ENCODE results near the gene RNASE1. TPM values are rescaled to one million over a fixed set of nuclear protein-coding genes. Genes with fewer than 3 reads are reported as not detected.

Gene RNASE1
- total RNA-seq, 4 donors from 2014 or later, result 42.6 to 129 (median 87.7) TPM

DNA sequence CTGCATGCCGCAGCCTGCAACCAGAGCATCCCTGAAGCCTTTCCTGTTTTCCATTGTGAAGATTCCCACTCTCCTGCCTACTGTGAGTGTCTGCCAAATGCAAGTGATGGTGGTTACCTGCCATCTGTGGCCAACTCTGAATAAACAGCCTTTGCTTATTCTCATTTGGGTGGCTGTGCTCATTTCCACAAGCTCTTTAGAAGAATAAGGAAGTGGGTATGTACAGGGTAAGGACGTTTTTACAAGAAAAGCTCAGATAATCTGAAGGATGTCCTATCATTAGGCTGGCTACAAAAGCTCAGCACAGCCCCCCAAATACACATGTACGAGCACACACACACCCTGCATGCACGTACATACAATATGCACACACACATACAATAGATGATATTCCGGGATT lies 7.3 kb upstream of the RNASE1 start:
- WGBS, 2 donors, result 62 to 69% methylated on average over 5 of the region's 5 CpGs
- no peak for DNase-seq (ENCODE audit: low spot score in 2 of 2)
- no peak overlapping the region for H3K4me3 ChIP-seq (ENCODE audit: low read depth, poor library complexity, severe bottlenecking)
- TF ChIP-seq, protein P1, sequence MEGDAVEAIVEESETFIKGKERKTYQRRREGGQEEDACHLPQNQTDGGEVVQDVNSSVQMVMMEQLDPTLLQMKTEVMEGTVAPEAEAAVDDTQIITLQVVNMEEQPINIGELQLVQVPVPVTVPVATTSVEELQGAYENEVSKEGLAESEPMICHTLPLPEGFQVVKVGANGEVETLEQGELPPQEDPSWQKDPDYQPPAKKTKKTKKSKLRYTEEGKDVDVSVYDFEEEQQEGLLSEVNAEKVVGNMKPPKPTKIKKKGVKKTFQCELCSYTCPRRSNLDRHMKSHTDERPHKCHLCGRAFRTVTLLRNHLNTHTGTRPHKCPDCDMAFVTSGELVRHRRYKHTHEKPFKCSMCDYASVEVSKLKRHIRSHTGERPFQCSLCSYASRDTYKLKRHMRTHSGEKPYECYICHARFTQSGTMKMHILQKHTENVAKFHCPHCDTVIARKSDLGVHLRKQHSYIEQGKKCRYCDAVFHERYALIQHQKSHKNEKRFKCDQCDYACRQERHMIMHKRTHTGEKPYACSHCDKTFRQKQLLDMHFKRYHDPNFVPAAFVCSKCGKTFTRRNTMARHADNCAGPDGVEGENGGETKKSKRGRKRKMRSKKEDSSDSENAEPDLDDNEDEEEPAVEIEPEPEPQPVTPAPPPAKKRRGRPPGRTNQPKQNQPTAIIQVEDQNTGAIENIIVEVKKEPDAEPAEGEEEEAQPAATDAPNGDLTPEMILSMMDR (IDR thresholded peaks at IDR 0.05), result no peak
- no peak for TF ChIP-seq POLR2A (IDR thresholded peaks at IDR 0.05)
- intact Hi-C loops (cut with DNase I; ENCODE audit: low total_unique reads), result no loop called here

DNA sequence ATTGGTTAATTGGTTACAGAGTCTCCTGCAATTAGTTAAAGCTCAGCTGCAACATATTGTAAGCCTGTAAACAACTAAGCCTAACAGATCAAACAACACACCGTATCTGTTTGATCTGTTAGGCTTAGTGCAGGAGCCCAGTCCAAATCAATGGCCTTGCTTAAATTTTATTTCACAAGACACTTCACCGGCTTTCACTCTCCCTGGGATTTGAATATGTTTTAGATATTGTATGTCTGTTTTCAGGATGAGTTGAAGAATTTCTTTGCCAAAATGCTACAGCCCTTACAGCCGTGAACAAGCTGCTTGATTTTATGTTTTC lies 5.5 kb upstream of the RNASE1 start:
- TF ChIP-seq, protein P1 (IDR thresholded peaks at IDR 0.05), result no peak
- TF ChIP-seq POLR2A (IDR thresholded peaks at IDR 0.05), result no peak
- intact Hi-C loops (cut with DNase I; ENCODE audit: low total_unique reads), result no loop called here
- no peak overlapping the region for H3K4me3 ChIP-seq (ENCODE audit: low read depth, poor library complexity, severe bottlenecking)
- DNase-seq (ENCODE audit: low spot score in 2 of 2), result no peak
- 55 to 61% methylated on average over 3 of the region's 3 CpGs for WGBS, 2 donors

DNA sequence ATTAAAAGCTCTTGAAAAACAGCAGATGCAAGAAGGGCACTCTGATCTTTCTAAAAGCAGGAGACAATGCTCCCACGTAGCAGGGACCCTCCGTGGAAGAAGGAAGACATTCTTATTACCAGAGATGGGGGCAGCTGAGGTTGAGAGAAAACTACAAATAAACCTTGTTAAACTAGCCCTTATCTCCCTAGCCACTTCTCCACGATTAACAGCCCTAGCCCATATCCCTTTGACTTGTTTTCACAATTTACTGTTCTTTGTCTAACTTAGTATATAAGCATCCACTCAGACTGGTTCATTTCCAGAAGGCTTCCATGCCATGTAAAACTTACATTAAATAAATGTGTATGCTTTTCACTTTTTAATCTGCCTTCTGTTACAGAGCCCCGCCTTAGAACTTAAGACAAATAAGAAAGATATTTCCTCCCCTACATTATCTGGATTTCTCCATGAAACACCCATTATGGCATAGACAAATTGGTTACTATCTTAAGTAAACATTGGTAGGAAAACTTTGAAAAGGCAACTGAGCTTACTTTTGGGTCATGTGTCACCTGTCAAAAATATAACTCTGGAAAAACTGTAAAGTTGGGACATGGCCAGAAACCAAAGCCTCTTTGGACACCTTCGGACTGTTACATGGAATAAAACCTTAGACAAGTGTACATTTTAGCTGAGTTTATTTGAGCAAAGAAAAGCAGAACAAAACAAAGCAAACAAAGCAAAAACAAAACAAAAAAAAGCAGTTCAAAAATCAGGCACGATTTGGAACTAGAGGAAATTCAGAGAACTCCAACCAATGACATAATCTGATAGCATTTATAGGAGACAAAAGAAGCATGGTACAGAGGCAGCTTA lies 4.9 kb upstream of the RNASE1 start:
- DNase-seq (ENCODE audit: low spot score in 2 of 2), result no peak
- TF ChIP-seq, protein P1 (IDR thresholded peaks at IDR 0.05), result no peak
- no peak for TF ChIP-seq POLR2A (IDR thresholded peaks at IDR 0.05)
- H3K4me3 ChIP-seq (ENCODE audit: low read depth, poor library complexity, severe bottlenecking), result no peak overlapping the region
- intact Hi-C loops (cut with DNase I; ENCODE audit: low total_unique reads), result no loop called here
- 60 to 67% methylated on average over 6 of the region's 6 CpGs for WGBS, 2 donors

DNA sequence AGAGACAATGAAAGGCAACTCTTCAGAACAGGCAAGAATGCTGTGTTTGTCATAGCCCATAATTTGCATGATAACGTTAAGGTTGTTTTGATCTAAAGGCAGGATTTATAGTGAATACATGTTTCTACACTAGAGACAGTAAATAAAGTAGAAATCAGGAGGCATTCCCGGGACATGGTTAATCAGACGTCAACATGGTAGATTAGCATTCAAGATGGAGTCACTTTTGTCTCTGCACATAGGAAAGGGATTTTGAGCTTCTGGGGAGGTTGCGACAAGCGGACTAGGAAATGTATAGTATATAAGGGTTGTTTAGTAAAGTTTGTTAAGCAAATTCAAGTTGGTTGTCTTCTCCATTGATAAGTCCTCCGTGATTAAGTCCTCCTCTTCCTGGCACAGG lies 2.8 kb upstream of the RNASE1 start:
- DNase-seq (ENCODE audit: low spot score in 2 of 2), result no peak
- TF ChIP-seq POLR2A (IDR thresholded peaks at IDR 0.05), result no peak
- TF ChIP-seq, protein P1 (IDR thresholded peaks at IDR 0.05), result no peak
- 90 to 92% methylated on average over 6 of the region's 6 CpGs for WGBS, 2 donors
- H3K4me3 ChIP-seq (ENCODE audit: low read depth, poor library complexity, severe bottlenecking), result no peak overlapping the region
- intact Hi-C loops (cut with DNase I; ENCODE audit: low total_unique reads), result no loop called here

DNA sequence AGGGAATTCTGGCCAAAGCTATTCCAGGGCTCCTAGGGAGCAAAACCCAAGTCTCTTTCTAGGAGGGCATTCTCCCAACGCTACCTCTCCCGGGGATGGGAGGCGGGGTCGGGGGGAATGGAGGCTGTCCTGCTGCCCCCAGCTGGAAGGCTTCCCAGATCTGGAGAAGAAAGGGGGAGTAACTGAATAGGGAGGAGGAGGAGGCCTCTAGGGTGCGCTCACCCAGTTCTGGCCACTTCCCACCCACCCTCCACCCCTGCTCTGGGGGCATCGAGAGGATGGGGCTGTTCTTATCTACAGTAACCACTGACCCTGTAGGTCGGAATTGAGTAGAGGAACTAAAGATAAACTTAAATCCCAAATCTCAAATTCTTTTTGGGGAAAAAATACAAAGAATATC lies 579 bp upstream of the RNASE1 start:
- no peak overlapping the region for H3K4me3 ChIP-seq (ENCODE audit: low read depth, poor library complexity, severe bottlenecking)
- intact Hi-C loops (cut with DNase I; ENCODE audit: low total_unique reads), result no loop called here
- TF ChIP-seq POLR2A (IDR thresholded peaks at IDR 0.05), result no peak
- TF ChIP-seq, protein P1 (IDR thresholded peaks at IDR 0.05), result no peak
- WGBS, 2 donors, result 68 to 71% methylated on average over 7 of the region's 7 CpGs
- DNase-seq (ENCODE audit: low spot score in 2 of 2), result no peak

DNA sequence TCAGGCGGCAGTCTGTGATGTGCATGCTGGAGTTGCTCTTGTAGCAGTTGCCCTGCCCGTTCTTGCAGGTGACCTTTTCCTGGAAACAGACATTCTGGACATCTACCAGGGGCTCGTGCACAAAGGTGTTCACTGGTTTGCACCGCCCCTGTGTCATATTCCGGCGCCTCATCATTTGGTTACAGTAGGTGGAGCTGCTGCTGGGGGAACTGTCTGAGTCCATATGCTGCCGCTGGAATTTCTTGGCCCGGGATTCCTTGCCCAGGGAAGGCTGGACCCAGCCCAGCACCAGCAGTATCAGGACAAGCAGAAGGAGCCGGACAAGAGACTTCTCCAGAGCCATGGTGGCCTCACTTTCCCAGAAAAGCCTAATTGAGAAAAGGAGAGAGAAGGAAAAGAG lies 918 bp downstream of the RNASE1 start:
- intact Hi-C loops (cut with DNase I; ENCODE audit: low total_unique reads), result no loop called here
- DNase-seq (ENCODE audit: low spot score in 2 of 2), result no peak
- H3K4me3 ChIP-seq (ENCODE audit: low read depth, poor library complexity, severe bottlenecking), result peak overlapping the region; percentile 21
- WGBS, 2 donors, result 52 to 56% methylated on average over 9 of the region's 9 CpGs
- TF ChIP-seq, protein P1 (IDR thresholded peaks at IDR 0.05), result no peak
- TF ChIP-seq POLR2A (IDR thresholded peaks at IDR 0.05), result no peak
